Dermis microvascular lymphatic vessel endothelial cell (primary cell): ENCODE measurements around the gene CTNNA1. TPM values are rescaled to one million over a fixed set of nuclear protein-coding genes. Genes with fewer than 3 reads are reported as not detected.
"Not testable (repeated sequence)": the region's sequence is repeated elsewhere in the genome, so short reads cannot be mapped to it uniquely, and the experiment has no call there.

Source experiments
- DNase-seq, 2 donors: peaks; one replicate each; pipeline versions ENCODE4 v3.0.0 to v3.0.0-alpha.2; 2010; ENCODE audit warnings: low read depth in 2 of 2
- total RNA-seq: library from RNA; depleted of rRNA; stranded (reverse); fragments of >200 nt; gene quantifications from 2 replicates; pipeline ENCODE4 v1.2.1, GENCODE V29; 2014

CTNNA1 gene
- total RNA-seq, 1 donor from 2014 or later: 515 TPM

- DNase-seq: peak; percentile 80 to 82
These were observed 7.4 kb downstream of the CTNNA1 start for GRCh38 chr5:138760448-138761110.

GRCh38 chr5:138761115-138761514 is 7.9 kb downstream of the CTNNA1 start:
- peak; percentile 17 to 60 for DNase-seq

- DNase-seq: not testable (repeated sequence)
These were observed 8.4 kb downstream of the CTNNA1 start for GRCh38 chr5:138761670-138762069.

GRCh38 chr5:138762110-138762509 is 8.9 kb downstream of the CTNNA1 start:
- DNase-seq: no peak

- no peak for DNase-seq
These were observed 10.0 kb downstream of the CTNNA1 start for GRCh38 chr5:138763037-138763778.

GRCh38 chr5:138770291-138770690 is 17.1 kb downstream of the CTNNA1 start:
- peak in 1 of 2 donors; percentile 8 for DNase-seq

GRCh38 chr5:138770977-138771376 is 17.8 kb downstream of the CTNNA1 start:
- no peak for DNase-seq

GRCh38 chr5:138772986-138773594 is 19.9 kb downstream of the CTNNA1 start:
- no peak for DNase-seq

GRCh38 chr5:138773624-138774023 is 20.4 kb downstream of the CTNNA1 start:
- not testable (repeated sequence) for DNase-seq

- DNase-seq: no peak
These were observed 21.8 kb downstream of the CTNNA1 start for GRCh38 chr5:138775034-138775433.

GRCh38 chr5:138778234-138778633 is 25.0 kb downstream of the CTNNA1 start:
- DNase-seq: no peak

- DNase-seq: no peak
These were observed 30.8 kb downstream of the CTNNA1 start for GRCh38 chr5:138783976-138784375.

- no peak for DNase-seq
These were observed 31.4 kb downstream of the CTNNA1 start for GRCh38 chr5:138784590-138784989.

- peak; percentile 36 to 57 for DNase-seq
These were observed 36.6 kb downstream of the CTNNA1 start for GRCh38 chr5:138789771-138790242.

GRCh38 chr5:138790684-138791083 is 37.5 kb downstream of the CTNNA1 start:
- DNase-seq: no peak

GRCh38 chr5:138792195-138792790 is 39.1 kb downstream of the CTNNA1 start:
- no peak for DNase-seq

- DNase-seq: no peak
These were observed 40.4 kb downstream of the CTNNA1 start for GRCh38 chr5:138793575-138793974.

GRCh38 chr5:138803285-138803684 is 50.1 kb downstream of the CTNNA1 start:
- DNase-seq: no peak

GRCh38 chr5:138803935-138804334 is 50.7 kb downstream of the CTNNA1 start:
- DNase-seq: no peak

GRCh38 chr5:138805096-138805495 is 51.9 kb downstream of the CTNNA1 start:
- no peak for DNase-seq

GRCh38 chr5:138807182-138807581 is 54.0 kb downstream of the CTNNA1 start:
- no peak for DNase-seq

GRCh38 chr5:138809391-138809790 is 56.2 kb downstream of the CTNNA1 start:
- DNase-seq: no peak
